Choroid plexus epithelial cell (primary cell): ENCODE measurements around the gene MTSS2.

Source experiments
- DNase-seq: peaks from one replicate; pipeline ENCODE4 v3.0.0-alpha.2; 2010; ENCODE audit warnings: low read depth
- H3K4me3 ChIP-seq: 2 replicates; pipeline ENCODE4 v1.5.1; 2011; ENCODE audit warnings: low read depth, mild to moderate bottlenecking, control low read depth, low read length, moderate library complexity
- CTCF ChIP-seq: conservative IDR thresholded peaks from 2 replicates; pipeline ENCODE4 v1.5.1; 2011; ENCODE audit warnings: low read depth, mild to moderate bottlenecking, control low read depth, inconsistent platforms, low read length, moderate library complexity

The MTSS2 gene

GRCh38 chr16:70638814-70639792 lies 46.8 kb downstream of the MTSS2 start:
- no peak for TF ChIP-seq CTCF
- DNase-seq: peak; percentile 86
- H3K4me3 ChIP-seq: no peak overlapping the region
